H1 (cell line): Measurements from ENCODE around the gene DCLK1. TPM values are rescaled to one million over a fixed set of nuclear protein-coding genes. Genes with fewer than 3 reads are reported as not detected.

ENCODE experiments used
- CTCF ChIA-PET: fragments of 300-600 bp; sonication (Branson Sonifier 250); formaldehyde crosslinking; loops from one replicate; lab custom pipeline; 2021; ENCODE audit not compliant: partially characterized antibody; lab: Charles Lee
- POLR2A ChIA-PET: fragments of 300-600 bp; sonication (Branson Sonifier 250); formaldehyde crosslinking; loops from one replicate; lab custom pipeline; 2021; ENCODE audit warnings: inconsistent platforms; ENCODE audit not compliant: partially characterized antibody; lab: Charles Lee
- DNase-seq, 2 experiments: peaks; one replicate each; pipeline versions ENCODE4 v3.0.0 to v3.0.0-alpha.2; 2010 to 2022; ENCODE audit warnings: low spot score in 2 of 2, low read depth in 1 of 2, mixed read lengths in 1 of 2
- FAIRE-seq: peaks from 2 replicates; lab custom pipeline; 2011; peaks lifted over from hg19 to GRCh38; lab: Jason Lieb, UNC
- H2AFZ ChIP-seq: 2 replicates; pipeline ENCODE4 v1.8.1; 2012; ENCODE audit warnings: low read length, inconsistent platforms
- H2AK5ac ChIP-seq: 2 replicates; pipeline ENCODE4 v1.6.1; 2013; ENCODE audit warnings: low read depth, low read length
- H2BK120ac ChIP-seq: replicated peaks from 2 replicates; pipeline ENCODE3; 2013; ENCODE audit warnings: low read depth, low read length, inconsistent platforms
- H2BK12ac ChIP-seq: 2 replicates; pipeline ENCODE4 v1.6.1; 2013; ENCODE audit warnings: low read depth, low read length
- H2BK15ac ChIP-seq: 2 replicates; pipeline ENCODE4 v1.6.1; 2013; ENCODE audit warnings: low read length
- H2BK20ac ChIP-seq: 2 replicates; pipeline ENCODE4 v1.6.1; 2013; ENCODE audit warnings: low read length
- H2BK5ac ChIP-seq: 2 replicates; pipeline ENCODE4 v1.6.1; 2013; ENCODE audit warnings: low read depth, low read length
- H3K14ac ChIP-seq: 2 replicates; pipeline ENCODE4 v1.6.1; 2013; ENCODE audit warnings: inconsistent platforms; ENCODE audit not compliant: insufficient read length
- H3K18ac ChIP-seq: 2 replicates; pipeline ENCODE4 v1.6.1; 2013; ENCODE audit warnings: low read length; ENCODE audit errors: extremely low read depth
- H3K23ac ChIP-seq: 2 replicates; pipeline ENCODE4 v1.6.1; 2013; ENCODE audit warnings: inconsistent platforms; ENCODE audit not compliant: insufficient read length
- H3K23me2 ChIP-seq: 2 replicates; pipeline ENCODE4 v1.6.1; 2013; ENCODE audit warnings: low read depth, low read length
- H3K27ac ChIP-seq: 2 replicates; pipeline ENCODE4 v1.6.1; 2011; ENCODE audit warnings: low read depth, low read length, inconsistent platforms
- H3K27me3 ChIP-seq, 4 experiments: replicated peaks in 1 of 4; 1 replicate in 1 of 4; 2 replicates in 3 of 4; pipeline versions ENCODE4 v1.6.1 to v1.8.1; 2011 to 2013; ENCODE audit warnings: low read length in 3 of 4, mild to moderate bottlenecking in 3 of 4, inconsistent platforms in 2 of 4, mixed read lengths in 2 of 4, moderate library complexity in 1 of 4; ENCODE audit not compliant: control insufficient read depth in 3 of 4, insufficient read depth in 3 of 4; ENCODE audit errors: extremely low read depth in 1 of 4
- H3K36me3 ChIP-seq, 4 experiments: 2 replicates each; pipeline versions ENCODE4 v1.6.1 to v1.8.1; 2011 to 2013; ENCODE audit warnings: mild to moderate bottlenecking in 4 of 4, low read length in 3 of 4, moderate library complexity in 2 of 4, control low read depth in 1 of 4, inconsistent platforms in 1 of 4; ENCODE audit not compliant: insufficient read depth in 4 of 4, control insufficient read depth in 2 of 4
- H3K4ac ChIP-seq: replicated peaks from 2 replicates; pipeline ENCODE3; 2013; ENCODE audit warnings: low read length, low read depth, mixed read lengths, inconsistent platforms; ENCODE audit not compliant: insufficient read length
- H3K4me1 ChIP-seq, 4 experiments: replicated peaks in 1 of 4; 1 replicate in 1 of 4; 2 replicates in 3 of 4; pipeline versions ENCODE4 v1.6.1 to v1.8.1; 2011 to 2013; ENCODE audit warnings: low read length in 3 of 4, inconsistent platforms in 2 of 4, mixed read lengths in 1 of 4; ENCODE audit not compliant: insufficient read depth in 4 of 4, control insufficient read depth in 3 of 4
- H3K4me2 ChIP-seq, 2 experiments: 2 replicates each; pipeline versions ENCODE4 v1.6.1 to v1.8.1; 2011 to 2013; ENCODE audit warnings: low read depth in 2 of 2, low read length in 2 of 2, control low read depth in 1 of 2, inconsistent platforms in 1 of 2, mild to moderate bottlenecking in 1 of 2; ENCODE audit not compliant: insufficient read depth in 1 of 2
- H3K4me3 ChIP-seq, 4 experiments: fragments of 200-600, 300-600 bp in 1 of 4; sonication (generic), shearing (Covaris generic), sonication (Bioruptor Twin) in 1 of 4; 2 replicates each; pipeline versions ENCODE4 v1.5.1 to v1.8.1; 2011 to 2016; ENCODE audit warnings: low read length in 4 of 4, low read depth in 3 of 4, control low read depth in 2 of 4, inconsistent platforms in 2 of 4, mild to moderate bottlenecking in 2 of 4, mixed read lengths in 1 of 4, moderate library complexity in 1 of 4; ENCODE audit not compliant: insufficient read depth in 2 of 4; ENCODE audit errors: extremely low read depth in 1 of 4
- H3K56ac ChIP-seq: replicated peaks from 2 replicates; pipeline ENCODE3; 2013; ENCODE audit warnings: low read depth, mild to moderate bottlenecking, mixed read lengths, low read length, inconsistent platforms; ENCODE audit not compliant: insufficient read length
- H3K79me1 ChIP-seq: 2 replicates; pipeline ENCODE4 v1.6.1; 2013; ENCODE audit warnings: low read depth, low read length, control low read depth
- H3K79me2 ChIP-seq, 2 experiments: 2 replicates each; pipeline versions ENCODE4 v1.6.1 to v1.8.1; 2012 to 2013; ENCODE audit warnings: low read length in 2 of 2, mild to moderate bottlenecking in 2 of 2, inconsistent platforms in 1 of 2; ENCODE audit not compliant: insufficient read depth in 2 of 2, control insufficient read depth in 1 of 2
- H3K9ac ChIP-seq, 4 experiments: replicated peaks in 1 of 4; 1 replicate in 1 of 4; 2 replicates in 3 of 4; pipeline versions ENCODE4 v1.6.1 to v1.8.1; 2011 to 2013; ENCODE audit warnings: low read depth in 3 of 4, low read length in 3 of 4, control low read depth in 2 of 4, mild to moderate bottlenecking in 2 of 4, moderate library complexity in 2 of 4, inconsistent platforms in 1 of 4; ENCODE audit errors: extremely low read depth in 1 of 4
- H3K9me3 ChIP-seq, 2 experiments: 2 replicates each; pipeline versions ENCODE4 v1.6.1 to v1.8.1; 2012 to 2013; ENCODE audit warnings: mild to moderate bottlenecking in 2 of 2, moderate library complexity in 2 of 2, control low read depth in 1 of 2, inconsistent platforms in 1 of 2, low read depth in 1 of 2, low read length in 1 of 2, mixed read lengths in 1 of 2; ENCODE audit not compliant: insufficient read depth in 2 of 2
- H4K20me1 ChIP-seq, 2 experiments: replicated peaks in 1 of 2; 2 replicates each; pipeline versions ENCODE3 to v1.8.1; 2011 to 2013; ENCODE audit warnings: inconsistent platforms in 2 of 2, low read length in 2 of 2, mild to moderate bottlenecking in 1 of 2; ENCODE audit not compliant: insufficient read depth in 2 of 2, control insufficient read depth in 1 of 2
- H4K5ac ChIP-seq: 2 replicates; pipeline ENCODE4 v1.6.1; 2013; ENCODE audit warnings: low read length, low read depth, mixed read lengths, inconsistent platforms; ENCODE audit not compliant: insufficient read length
- H4K8ac ChIP-seq: 2 replicates; pipeline ENCODE4 v1.8.0; 2013; ENCODE audit warnings: mild to moderate bottlenecking, moderate library complexity, low read length, inconsistent platforms; ENCODE audit not compliant: insufficient read depth; ENCODE audit errors: extremely low read depth
- H4K91ac ChIP-seq: replicated peaks from 2 replicates; pipeline ENCODE3; 2013; ENCODE audit warnings: low read length, mixed read lengths, inconsistent platforms; ENCODE audit not compliant: insufficient read length
- ASH2L ChIP-seq: fragments of 200-600, 300-600 bp; sonication (generic); IDR thresholded peaks from one replicate; pipeline ENCODE4 v1.7.1; 2017; ENCODE audit warnings: low read length
- EGR1 ChIP-seq: IDR thresholded peaks from 2 replicates; pipeline ENCODE4 v1.6.1; 2011; ENCODE audit warnings: low read depth, low read length, borderline replicate concordance
- NRF1 ChIP-seq: IDR thresholded peaks from 2 replicates; pipeline ENCODE4 v1.6.1; 2011; ENCODE audit warnings: mild to moderate bottlenecking, low read depth, low read length, improper control_type of control experiment
- RBBP5 ChIP-seq: IDR thresholded peaks from 2 replicates; pipeline ENCODE4 v1.7.1; 2012; ENCODE audit warnings: low read depth, mild to moderate bottlenecking, inconsistent platforms, low read length, moderate library complexity, borderline replicate concordance
- SIX5 ChIP-seq: IDR thresholded peaks from 2 replicates; pipeline ENCODE4 v1.6.1; 2011; ENCODE audit warnings: mild to moderate bottlenecking, low read depth, low read length
- WGBS, 2 experiments: shearing (Covaris generic) in 1 of 2; methylation state at CpG; one replicate each; pipeline versions ENCODE4 v1.1.6 to v1.1.7; 2013 to 2015; ENCODE audit warnings: low lambda C conversion rate in 2 of 2, mixed read lengths in 2 of 2, inconsistent platforms in 1 of 2, low coverage in 1 of 2, missing lambda C conversion rate in 1 of 2; ENCODE audit not compliant: insufficient replicate concordance in 2 of 2, insufficient coverage in 1 of 2, insufficient read length in 1 of 2; ENCODE audit errors: extremely low coverage in 1 of 2, missing lambda C conversion rate in 1 of 2; 5-methylcytosine and 5-hydroxymethylcytosine counted together
- polyA plus RNA-seq, 7 experiments: library from polyadenylated mRNA; depleted of rRNA in 3 of 7; stranded (reverse) in 5 of 7; unstranded in 2 of 7; fragments of >200 nt in 5 of 7; fragments of 200-250 nt in 2 of 7; gene quantifications; 1 replicate in 5 of 7; 2 replicates in 1 of 7; 4 replicates in 1 of 7; pipeline versions ENCODE4 v1.2.1 to v1.2.3, GENCODE V29; 2011 to 2013; ENCODE audit warnings: missing spikeins in 2 of 7, mixed read lengths in 2 of 7
- total RNA-seq: library from RNA; stranded (reverse); fragmentation: NEBNext Ultra II Directional; extraction: Animal tissue kit (Norgen Biotek cat#: 25700); gene quantifications from 2 replicates; pipeline ENCODE4 v1.2.1, GENCODE V29; 2021

DCLK1 gene
- total and polyA plus RNA-seq, 2 of the 8 experiments (the other 6 are each of a cell fraction or from before 2014, with no cell fraction given): 22.8 to 41.0 TPM

DNA sequence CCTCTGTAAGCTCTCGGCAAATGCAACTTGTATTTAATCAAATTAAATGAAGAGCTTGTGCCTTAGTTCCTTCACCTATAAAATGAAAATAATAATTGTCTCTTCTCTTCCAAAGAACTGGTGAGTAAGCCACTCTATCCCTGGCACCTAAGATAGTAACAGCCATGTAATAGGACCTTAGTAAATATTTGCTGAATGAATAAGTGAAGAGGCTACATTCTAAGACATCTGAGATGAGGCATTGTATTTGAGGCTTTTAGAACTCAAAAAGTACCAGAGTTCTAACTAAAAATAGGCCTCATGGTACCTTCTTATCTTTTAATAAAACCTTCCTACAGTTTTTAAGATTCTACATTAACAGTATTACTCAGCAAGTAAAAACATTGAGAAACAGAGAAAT, 17.3 kb upstream of the DCLK1 start:
- no peak overlapping the region for H2AK5ac ChIP-seq
- no peak overlapping the region for H2BK12ac ChIP-seq
- no peaks in the 10 kb centered on the region for H3K79me1 ChIP-seq
- H3K4me2 ChIP-seq: no peak overlapping the region
- no peaks in the 10 kb centered on the region for H3K4me1 ChIP-seq
- no peak overlapping the region for H2AFZ ChIP-seq
- no peak overlapping the region for H3K9ac ChIP-seq
- H2BK20ac ChIP-seq: no peak overlapping the region
- H3K14ac ChIP-seq: no peak overlapping the region
- WGBS, 2 experiments: 82% methylated on average over 1 of the region's 1 CpG; no CpG with 5 or more reads in 1 of the 2 experiments
- H3K4me3 ChIP-seq: no peak overlapping the region
- H3K18ac ChIP-seq: no peak overlapping the region
- no peak for FAIRE-seq
- H4K91ac ChIP-seq: no peak overlapping the region
- no peaks in the 10 kb centered on the region for H3K79me2 ChIP-seq
- 0 out of 4 replicates have a peak, but pooled peaks cover 0 to 2% of the 10 kb centered on the region in 2 experiments for H3K9me3 ChIP-seq
- H3K23ac ChIP-seq: no peak overlapping the region
- no peaks in the 10 kb centered on the region for H3K36me3 ChIP-seq
- H3K23me2 ChIP-seq: no peaks in the 10 kb centered on the region; the same call in 1 of the 2 replicates
- no peak overlapping the region for H2BK120ac ChIP-seq
- H4K20me1 ChIP-seq: no peaks in the 10 kb centered on the region
- no peak overlapping the region for H3K56ac ChIP-seq
- H4K8ac ChIP-seq: no peak overlapping the region
- H3K27ac ChIP-seq: no peak overlapping the region
- H2BK5ac ChIP-seq: no peak overlapping the region
- H3K27me3 ChIP-seq: no peaks in the 10 kb centered on the region; a peak in 1 of 7 replicates
- no peak overlapping the region for H3K4ac ChIP-seq
- H2BK15ac ChIP-seq: no peak overlapping the region
- no peak overlapping the region for H4K5ac ChIP-seq
- no peak for DNase-seq
- TF ChIP-seq NRF1 (no peak), SIX5 (no peak), ASH2L (no peak), EGR1 (no peak), RBBP5 (no peak)
- TF ChIP-seq, all 59 proteins: peak for 0
- CTCF ChIA-PET: no interaction called here
- POLR2A ChIA-PET: no interaction called here
